ENCODE results near the gene PPIL1. TPM values are rescaled to one million over a fixed set of nuclear protein-coding genes. Genes with fewer than 3 reads are reported as not detected.

PPIL1 gene
- total RNA-seq, 1 donor from 2014 or later = 10.7 TPM

DNA sequence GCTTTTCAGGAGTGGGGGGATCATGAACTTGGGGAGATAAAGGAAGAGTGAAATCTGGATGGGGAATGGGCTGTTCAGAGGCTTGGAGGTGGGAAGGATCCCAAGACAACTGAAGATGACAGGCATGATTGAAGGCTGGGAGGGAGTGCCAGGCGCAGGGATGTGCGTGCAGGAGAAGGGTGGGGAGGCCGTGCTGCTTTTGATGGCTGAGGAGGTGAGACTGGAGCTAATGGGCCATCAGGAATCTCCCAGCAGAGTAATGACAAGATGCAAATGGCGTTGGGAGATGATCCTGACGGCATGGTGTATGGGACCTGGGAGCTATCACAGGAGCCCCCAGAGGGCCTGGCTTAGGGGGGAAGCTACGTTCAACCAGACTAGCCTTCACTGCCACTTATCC, 36.9 kb downstream of the PPIL1 start:
- DNase-seq (ENCODE audit: low spot score) = no peak
- ATAC-seq = no peak

DNA sequence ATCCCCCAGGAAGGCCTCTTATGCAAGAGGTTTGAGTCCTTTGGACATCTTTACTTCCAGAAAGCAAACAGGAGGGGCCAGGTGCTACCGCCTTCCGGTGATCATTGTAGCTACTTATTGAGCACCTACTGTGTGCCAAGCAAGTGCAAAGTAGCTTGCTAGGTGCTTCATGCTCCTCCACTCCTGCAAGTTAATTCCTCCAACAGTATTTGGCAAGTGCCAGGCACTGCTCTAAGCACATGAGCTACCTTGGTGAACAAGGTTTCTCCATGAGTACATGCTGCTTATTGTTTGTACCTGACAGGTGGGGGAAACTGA, 37.6 kb downstream of the PPIL1 start:
- no peak for DNase-seq (ENCODE audit: low spot score)

DNA sequence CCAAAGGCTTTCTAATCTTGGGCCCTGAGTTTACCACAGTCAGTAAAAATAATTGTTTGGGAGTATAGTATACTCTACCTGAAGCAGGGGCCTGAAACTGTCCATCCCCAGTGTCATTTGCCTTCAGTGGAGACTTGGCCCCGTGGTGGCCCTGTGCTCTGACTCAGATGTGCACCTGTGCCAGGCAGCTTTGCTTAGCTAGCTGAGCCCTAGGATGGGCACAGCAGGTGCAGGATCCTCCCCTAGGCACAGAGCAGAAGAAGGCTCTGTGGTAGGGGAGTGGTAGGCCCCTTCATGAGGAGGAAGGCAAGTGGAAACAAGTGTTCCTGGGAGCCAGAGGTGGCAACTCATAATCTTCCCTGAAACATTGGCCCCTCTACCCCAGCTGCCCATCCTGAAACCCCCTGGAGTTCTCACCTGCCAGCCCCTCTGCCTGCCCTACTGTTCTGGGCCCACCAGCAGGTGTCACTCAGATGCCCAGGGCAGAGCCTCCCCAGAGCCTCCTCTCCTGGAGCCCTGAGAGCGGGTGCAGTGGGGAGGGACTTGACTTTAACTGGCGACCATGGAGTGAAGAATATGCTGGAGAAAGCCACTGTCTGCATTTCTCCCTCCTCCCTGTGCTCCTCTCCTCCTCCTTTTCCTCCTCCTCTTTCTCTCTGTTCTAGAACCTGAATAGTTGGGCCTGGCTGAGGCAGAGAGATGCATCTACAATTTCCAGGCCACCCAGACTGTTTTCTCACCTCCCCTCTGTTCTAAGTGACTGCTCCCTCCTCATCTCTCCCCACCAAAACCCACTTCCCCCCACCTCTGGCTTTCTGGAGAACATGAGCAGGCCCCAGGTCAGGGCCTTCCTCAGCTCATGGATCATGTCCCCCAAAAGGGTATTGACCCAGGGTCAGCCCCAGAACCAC, 38.2 kb downstream of the PPIL1 start:
- DNase-seq (ENCODE audit: low spot score) (no peak), ATAC-seq (no peak)

More for the DNA sequence above, 37.6 kb downstream of the PPIL1 start:
- ATAC-seq = no peak

DNA sequence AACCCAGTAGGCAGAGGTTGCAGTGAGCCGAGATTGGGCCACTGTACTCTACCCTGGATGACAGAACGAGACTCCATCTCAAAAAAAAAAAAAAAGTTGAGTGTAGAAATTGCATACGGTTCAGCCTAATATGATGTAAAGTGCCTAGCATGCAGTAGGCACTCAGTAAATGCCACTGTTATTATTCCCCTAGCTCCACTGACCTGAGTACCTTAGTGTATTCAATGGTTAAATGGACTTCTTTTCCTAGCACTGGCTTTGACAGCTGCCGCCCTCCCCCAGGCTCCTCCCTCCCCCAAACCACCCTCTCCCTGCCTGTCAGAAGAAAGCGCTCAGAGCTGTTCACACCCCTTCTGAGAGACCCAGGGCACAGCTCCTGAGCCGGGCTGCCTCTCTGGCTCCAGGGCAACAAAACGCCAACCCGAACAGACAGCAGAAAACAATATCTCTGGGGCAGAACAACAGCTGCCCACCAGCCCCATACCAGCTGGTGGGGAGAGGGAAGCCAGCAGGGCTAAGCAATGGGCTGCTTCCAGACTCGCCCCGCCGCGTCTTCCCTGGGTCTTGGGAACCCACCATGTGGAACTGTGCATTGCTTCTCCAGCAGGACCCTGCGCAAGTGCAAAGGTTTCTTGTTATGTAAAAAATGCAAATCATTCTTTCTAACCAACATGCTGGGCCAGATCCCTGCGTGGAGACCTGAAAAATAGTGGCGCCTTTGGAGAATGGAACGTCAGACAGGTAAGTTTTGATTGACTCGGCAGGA, 39.8 kb downstream of the PPIL1 start:
- no peak for DNase-seq (ENCODE audit: low spot score)
- ATAC-seq = no peak

DNA sequence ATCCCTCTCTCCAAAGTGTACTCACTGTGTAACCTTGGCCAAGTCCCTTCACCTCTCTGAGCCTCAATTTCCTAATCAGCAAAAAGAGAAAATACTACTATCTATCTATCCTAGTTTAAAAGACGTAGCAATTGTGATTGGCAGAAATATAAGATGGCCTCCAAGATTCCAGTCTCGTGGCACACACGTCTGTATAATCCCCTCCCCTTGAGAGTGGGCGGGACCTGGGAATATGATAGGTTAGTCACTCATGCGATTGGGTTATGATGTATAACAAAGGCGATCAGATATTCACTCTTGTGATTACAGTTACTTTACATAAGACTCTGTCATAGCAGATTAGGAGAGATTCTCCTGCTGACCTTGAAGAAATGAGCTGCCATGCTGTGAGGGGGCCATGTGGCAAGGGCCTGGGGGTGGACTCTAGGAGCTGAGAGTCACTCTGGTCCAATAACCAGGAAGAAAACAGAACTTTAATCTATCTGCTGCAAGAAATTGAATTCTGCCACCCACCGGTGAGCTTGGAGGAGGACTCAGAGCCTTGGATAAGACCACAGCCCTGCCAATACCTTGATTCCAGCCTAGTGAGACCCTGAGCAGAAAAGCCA, 41.3 kb downstream of the PPIL1 start:
- no peak for DNase-seq (ENCODE audit: low spot score)
- no peak for ATAC-seq

DNA sequence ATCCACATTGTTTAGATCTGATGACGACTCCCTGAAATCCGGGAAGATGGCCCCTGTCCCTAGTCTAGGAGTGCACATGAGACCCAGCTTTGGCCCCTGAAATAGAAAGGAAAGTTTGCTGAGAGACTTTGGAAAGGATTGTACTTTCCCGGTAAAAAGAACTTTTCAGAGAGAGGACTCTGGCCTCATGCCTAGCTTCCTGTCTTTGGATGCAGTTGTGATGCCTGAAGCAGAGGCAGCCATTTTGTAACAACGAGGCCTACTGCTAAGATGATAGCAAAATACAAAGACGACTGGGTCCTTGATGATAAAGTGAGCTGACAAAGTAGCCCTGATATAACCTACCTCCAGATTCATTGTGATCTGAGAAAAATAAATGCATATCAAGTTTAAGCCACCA, 42.3 kb downstream of the PPIL1 start:
- no peak for DNase-seq (ENCODE audit: low spot score)

DNA sequence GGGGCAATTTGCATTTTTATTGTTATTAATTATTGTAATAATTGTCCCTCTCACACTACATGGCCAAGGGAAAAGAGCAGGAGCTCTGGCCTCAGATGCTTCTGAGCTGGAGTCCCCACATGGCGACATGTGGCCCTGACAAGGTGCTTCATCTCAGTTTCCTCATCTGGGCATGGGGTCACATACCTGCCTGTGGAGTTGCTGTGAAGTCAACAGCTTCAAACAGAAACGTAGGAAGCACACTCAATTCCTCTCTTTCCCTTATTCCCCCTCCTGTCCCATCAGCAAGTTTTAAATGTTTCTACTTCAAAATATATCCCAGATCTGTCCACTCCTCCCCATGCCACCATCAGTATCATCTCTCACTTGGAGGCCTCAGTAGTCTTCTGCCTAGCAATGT, 44.0 kb downstream of the PPIL1 start:
- DNase-seq (ENCODE audit: low spot score) (no peak), ATAC-seq (no peak)

More for the DNA sequence above, 42.3 kb downstream of the PPIL1 start:
- ATAC-seq = no peak

DNA sequence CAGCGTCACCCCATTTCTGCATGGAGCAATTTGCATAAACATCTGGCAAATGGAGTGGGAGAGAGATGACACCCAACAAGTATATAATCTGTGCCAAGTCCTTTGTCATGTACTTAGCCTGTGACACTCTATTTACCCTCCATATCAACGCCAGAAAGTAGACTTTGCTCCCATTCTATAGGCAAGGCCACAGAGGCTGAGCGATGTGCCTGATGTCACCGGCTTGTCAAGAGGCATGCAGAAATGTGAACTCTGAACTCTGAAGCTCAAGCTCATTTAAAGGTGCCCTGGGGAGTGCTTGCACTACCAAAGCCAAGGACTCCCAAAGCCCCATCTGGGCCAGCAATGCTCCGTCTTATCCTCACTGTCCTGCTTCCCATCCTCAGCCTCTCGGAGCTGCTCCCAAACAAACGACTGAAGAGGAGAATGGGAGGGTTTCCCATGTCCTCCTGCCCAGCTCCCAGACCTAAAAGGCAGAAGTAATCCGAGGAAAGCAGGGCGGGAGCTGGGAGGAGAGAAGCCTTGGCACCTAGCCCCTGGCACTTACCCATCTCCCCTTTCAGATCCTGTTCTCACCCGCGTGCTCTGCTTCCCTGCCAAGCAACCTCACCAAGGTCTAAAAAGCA, 44.6 kb downstream of the PPIL1 start:
- DNase-seq (ENCODE audit: low spot score) (peak; percentile 72), ATAC-seq (peak; percentile 82)

DNA sequence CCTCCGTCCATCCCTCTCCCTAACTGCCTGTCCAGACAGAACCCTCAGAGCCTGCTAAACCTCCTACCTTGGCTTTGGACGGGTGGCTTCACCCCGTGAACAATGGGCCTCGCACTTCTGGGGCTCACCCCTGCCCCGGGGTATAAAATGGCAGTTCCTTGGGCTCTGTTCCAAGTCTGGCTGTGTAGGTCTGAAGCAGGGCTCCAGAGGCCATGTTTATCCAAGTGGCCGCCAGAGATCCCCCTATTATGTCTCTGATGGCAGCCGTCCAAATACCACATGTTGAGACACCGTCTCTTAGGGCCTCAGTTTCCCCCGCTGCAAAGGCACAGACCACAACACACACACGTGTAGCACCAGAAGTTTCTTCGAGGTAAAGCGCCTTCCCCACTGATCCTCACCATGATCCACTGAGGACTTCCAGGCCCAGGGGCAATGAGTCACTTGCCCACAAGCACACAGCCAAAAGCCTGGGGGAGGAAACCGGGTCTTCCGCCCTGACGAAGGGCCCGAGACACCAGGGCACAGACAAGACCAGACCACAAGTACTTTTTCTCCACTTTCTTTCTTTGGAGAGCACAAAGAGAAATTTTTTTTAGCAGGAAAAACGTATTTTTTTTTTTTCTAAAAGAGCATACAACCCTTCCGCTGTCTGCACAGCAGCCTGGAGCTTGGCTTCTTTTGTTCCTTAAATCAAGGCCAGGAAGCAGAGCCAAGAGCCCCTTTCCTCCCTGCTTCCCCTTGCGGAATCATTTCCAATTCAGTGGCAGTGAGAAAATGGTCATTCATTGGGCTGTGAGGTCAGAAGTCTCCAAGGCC, 47.1 kb downstream of the PPIL1 start:
- DNase-seq (ENCODE audit: low spot score) = no peak

DNA sequence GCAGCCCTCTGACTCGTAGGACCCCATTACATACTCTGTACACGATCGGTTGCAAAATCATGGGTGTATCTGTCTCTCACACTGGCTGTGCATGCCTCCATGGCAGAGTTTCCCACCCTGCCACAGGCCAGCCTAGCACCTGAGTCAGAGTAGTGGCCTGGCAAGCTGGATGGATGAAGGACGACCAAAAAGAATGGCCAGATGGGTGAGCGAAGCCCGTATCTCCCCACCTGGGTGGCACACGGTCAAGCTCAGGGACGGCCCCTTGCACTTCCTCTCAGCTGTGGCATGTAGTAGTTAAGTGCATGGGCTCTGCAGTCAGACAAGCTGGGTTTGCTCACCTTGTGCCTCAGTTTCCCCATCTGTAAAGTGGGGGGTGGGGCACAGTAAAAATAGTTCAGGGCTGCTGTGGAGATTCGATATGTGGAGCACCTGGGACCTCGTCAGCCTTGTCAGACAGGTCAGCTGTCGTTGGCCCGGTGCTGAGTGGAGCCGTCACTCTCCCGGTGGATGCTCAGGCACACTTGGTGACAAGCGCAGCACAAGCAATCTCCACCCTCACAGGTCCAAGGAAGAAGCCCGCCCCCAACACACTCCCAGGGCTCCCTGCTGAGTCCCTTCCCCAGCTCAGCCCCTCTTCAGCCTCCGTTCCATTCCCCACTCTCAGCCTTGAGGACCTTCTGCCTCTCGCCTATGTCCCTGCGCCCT, 47.9 kb downstream of the PPIL1 start:
- no peak for DNase-seq (ENCODE audit: low spot score)
- no peak for ATAC-seq

More for the DNA sequence above, 47.1 kb downstream of the PPIL1 start:
- peak; percentile 43 for ATAC-seq

DNA sequence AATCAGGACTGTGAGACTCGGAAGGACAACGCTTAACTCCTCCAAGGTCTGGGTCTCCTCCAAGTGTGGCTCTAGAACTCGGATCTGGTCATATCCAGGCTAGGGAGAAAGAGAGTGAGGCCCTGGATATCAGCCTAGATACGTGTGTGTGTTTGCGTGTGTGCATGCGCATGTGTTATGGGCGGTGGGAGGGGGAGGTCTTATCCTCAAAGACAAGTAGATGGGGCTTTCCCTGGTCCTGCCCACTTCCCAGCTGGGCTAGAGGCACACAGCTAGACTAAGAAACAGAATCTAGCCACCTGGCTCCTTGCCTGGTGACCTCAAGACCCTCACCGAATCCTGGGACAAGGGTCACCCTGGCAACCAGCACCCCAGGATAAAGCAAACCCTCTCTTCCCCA, 48.6 kb downstream of the PPIL1 start:
- ATAC-seq (no peak), DNase-seq (ENCODE audit: low spot score) (no peak)

DNA sequence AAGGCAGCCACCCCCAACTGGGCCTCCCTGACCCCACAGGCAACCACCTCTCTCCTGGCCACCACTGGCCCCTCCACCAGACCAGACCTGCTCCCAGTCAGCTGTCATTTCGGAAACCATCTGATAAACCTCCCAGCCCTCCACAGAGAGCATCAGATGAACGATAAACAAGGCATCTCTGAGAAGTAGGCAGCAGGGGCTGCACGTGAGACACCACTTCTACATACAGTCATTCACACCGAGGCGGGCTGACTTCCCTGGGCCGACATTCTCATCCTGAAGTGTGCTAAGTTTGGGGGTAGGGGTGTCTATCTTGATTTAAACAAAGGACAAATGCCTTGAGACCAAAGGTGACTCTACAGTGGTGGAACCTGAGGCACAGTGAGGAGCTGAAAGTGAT, 49.2 kb downstream of the PPIL1 start:
- no peak for DNase-seq (ENCODE audit: low spot score)
- no peak for ATAC-seq

DNA sequence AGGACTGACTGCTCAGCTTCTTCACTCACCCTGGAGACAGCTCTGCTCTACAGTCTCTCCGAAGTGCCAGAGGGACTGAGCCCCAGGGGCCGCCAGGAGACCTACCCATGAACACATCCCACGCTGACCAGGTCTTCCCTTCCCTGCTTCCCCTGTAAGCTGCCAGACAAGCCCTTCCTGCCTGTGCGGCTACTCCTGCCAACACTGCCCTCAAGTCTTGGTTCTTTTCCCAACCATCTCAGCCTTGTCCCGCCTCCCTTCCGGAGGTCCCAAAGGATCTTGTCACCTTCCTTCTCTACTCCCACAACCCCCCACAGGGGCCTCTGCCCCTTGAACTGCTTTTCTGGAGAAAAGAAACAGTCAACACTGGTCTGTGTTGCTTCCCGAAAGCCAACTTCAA, 50.4 kb downstream of the PPIL1 start:
- peak; percentile 9 for ATAC-seq
- DNase-seq (ENCODE audit: low spot score) = no peak

DNA sequence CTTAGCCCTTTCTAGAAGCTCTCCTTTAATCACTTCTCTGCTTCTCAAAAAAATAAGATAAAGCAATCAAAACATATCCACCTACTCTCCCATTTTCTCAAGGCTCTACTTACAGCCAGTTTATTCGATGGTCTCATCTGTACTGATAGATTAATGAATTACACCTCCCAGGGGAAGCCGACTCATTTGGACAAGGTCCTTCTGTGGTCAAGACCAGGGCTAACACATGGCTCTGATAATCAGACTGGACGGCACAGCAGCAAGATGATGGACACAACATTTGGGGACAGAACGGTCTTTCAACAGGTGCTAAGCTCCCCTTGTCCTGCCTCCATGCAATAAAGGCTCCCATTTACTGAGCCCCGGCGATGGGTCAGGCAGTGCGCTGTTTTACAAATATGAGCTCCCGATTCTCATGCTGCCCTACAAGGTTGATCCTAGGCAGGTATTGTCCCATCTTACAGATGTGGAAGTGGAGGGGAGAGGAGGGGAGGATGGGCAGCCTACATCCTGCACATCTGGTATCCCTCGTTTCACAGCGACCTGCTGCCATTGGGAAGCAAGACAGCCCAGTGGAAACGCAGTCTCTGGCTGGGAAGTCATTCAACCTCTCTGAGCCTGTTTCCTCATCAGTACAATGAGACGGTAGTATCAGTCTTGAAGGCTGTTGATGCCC, 51.0 kb downstream of the PPIL1 start:
- ATAC-seq = no peak
- no peak for DNase-seq (ENCODE audit: low spot score)

DNA sequence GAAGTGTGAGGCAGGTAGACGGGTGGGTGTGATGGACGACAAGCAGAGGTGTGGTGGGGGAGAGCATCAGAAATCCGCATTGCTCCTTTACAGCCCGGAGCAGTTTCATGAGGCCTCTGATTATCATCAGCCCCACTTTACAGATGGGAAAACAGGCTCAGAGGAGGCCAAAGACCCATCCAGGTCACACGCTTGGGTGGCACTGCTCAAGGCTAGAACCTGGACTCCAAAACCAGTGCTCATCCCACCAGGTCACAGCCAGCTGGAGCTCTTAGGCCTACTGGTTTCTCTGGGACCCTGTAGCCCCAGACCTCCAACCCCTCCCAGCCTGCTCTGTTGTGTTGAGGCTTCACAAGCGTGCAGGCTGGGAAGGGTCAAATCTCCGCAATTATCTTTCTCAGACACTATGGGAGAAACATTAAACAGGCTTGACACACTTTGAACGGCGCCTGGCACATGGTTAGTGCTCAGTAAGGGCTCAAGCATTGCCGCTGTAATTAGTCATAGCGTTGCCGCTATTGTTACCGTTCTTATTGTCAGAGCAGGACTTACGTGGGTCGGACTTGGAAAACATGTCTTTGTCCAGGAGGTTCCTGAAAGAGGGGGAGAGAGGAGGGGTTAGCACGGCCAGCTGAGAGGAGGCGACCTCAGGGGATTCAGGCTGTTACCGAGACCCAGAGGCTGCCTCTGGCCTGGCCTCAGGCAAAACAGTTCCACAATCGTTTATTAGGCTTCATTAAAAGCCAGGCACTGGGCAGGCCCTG, 51.9 kb downstream of the PPIL1 start:
- no peak for ATAC-seq
- no peak for DNase-seq (ENCODE audit: low spot score)

DNA sequence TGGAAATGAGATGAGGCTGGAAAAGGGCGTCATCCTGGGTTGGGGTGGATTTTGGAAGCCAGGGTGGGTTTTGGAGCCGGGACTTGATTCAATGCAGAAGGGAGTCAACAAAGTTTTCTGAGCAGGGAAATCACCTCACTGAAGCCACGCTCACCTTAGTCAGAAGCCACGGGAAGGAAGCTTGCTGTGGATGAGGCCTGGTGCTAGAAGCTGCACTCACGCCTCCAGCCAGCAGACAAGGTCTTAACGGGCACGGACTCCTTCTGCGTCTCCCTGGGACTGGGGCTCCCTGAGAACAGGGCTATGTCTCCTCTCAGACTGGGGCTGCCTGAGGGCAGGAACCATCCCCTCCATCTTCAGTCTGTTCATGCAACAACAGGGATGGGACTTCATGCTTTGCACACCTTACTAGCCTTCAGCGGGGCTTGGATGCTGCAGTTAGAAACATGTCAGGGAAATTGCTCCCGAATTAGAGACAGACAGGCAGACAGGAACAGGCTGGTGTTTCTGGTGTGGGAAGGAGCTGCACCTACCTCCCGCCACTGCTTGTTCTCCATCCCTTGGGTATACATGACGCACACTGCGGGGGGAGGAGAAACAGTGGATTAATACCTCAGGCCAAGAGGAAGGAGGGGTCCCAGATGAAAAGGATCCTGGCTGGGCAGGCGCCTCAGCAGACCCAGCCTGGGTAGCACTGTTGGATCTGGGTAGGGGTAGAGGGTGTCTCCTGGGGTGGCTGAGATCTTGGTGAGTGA, 52.8 kb downstream of the PPIL1 start:
- DNase-seq (ENCODE audit: low spot score) = no peak
- ATAC-seq = no peak

DNA sequence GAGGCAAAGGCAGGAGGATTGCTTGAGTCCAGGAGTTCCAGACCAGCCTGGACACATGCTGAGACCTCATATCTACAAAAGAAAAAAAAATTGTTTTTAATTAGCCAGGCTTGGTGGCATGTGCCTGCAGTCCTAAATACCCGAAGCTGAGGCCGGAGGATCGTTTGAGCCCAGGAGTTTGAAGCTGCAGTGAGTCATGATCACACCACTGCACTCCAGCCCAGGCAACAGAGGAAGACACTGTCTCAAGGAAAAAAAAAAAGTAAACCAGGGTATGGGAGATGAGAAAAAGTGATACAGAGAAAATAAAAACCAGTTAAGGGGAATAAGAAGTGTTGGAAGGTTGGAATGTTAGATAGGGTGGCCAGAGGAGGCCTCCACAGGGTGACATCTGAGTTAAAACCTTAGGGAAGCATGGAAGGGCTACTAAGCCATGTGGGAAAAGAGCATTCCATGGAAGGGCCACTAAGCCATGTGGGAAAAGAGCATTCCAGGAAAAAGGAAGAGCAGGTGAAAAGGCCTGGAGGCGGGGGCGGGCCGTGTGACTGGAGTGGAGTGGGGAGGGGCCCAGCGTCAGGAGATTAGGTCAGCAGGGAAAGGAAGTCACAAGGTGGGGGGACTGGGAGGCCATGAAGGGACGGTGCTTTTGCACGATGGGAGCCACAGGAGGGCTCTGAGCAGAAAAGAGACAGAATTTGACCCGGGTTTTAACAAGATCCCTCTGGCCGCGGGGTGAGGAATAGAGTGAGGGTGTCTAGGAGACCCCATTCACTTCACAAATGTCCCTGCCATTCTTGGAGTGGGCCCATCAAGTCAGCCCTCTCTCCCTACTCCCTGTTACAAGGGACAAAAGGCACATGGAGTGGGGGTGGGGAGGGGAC, 53.7 kb downstream of the PPIL1 start:
- DNase-seq (ENCODE audit: low spot score) (no peak), ATAC-seq (peak; percentile 30)
